NCI-H1694 treated with DMSO at 0.1 percent for 48 hours (cell line): ENCODE data around the gene ARID4A.
"Not testable (repeated sequence)": the region's sequence is repeated elsewhere in the genome, so short reads cannot be mapped to it uniquely, and the experiment has no call there.

Experiments
- DNase-seq: peaks from one replicate; lab custom pipeline; 2025; lab: John Stamatoyannopoulos, UW

The ARID4A gene, protein sequence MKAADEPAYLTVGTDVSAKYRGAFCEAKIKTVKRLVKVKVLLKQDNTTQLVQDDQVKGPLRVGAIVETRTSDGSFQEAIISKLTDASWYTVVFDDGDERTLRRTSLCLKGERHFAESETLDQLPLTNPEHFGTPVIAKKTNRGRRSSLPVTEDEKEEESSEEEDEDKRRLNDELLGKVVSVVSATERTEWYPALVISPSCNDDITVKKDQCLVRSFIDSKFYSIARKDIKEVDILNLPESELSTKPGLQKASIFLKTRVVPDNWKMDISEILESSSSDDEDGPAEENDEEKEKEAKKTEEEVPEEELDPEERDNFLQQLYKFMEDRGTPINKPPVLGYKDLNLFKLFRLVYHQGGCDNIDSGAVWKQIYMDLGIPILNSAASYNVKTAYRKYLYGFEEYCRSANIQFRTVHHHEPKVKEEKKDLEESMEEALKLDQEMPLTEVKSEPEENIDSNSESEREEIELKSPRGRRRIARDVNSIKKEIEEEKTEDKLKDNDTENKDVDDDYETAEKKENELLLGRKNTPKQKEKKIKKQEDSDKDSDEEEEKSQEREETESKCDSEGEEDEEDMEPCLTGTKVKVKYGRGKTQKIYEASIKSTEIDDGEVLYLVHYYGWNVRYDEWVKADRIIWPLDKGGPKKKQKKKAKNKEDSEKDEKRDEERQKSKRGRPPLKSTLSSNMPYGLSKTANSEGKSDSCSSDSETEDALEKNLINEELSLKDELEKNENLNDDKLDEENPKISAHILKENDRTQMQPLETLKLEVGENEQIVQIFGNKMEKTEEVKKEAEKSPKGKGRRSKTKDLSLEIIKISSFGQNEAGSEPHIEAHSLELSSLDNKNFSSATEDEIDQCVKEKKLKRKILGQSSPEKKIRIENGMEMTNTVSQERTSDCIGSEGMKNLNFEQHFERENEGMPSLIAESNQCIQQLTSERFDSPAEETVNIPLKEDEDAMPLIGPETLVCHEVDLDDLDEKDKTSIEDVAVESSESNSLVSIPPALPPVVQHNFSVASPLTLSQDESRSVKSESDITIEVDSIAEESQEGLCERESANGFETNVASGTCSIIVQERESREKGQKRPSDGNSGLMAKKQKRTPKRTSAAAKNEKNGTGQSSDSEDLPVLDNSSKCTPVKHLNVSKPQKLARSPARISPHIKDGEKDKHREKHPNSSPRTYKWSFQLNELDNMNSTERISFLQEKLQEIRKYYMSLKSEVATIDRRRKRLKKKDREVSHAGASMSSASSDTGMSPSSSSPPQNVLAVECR

DNA sequence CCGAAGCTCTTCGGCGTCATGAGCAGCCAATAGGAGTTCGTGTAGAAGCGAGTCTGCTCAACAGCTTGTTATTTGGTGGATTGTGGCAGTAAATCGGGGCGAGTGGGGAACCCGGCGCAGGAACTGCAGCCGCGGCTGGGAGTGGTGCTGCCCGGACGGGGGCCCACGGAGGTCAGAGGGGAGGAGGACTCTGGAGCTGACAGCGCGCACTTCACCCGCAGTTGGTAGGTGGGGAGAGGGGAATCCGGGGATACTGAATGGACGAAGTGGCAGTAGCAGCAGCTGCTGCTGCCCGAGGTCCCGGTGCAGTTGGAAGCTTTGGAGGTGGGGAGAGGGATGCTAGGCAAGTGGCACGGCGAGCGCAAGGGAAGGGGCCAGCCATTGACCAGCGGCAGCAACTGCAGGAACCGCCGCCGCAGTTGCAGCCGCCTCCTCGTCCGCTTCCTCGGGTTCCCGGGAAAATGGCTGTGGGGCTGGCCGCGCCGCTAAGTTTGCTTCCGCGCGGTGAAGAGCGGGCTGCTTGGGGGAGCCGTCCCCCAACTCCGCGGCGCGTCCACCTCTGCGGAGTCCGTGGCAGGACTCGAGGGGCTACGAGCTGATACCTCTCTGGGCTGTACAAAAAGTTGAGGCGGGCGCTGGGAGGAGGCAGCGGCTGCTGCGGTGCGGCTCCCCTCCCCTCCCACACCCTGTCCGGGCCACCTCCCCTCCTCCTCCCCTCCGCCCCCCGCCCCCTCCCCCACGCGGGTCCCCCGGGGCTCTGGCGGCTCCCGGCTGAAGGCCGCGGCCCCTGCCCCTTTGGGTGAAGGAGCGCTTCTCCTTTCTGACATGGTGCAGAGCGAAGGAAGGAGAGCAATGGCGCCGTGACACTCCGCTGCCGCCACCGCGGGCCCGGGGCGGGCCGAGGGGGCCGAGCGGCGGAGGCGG lies at the start of gene ARID4A:
ARID4A (plus strand) TSS at position 79 of the 924 bp plus-strand sequence. CDS start 1,300 bp downstream, outside the sequence.
- no peak for DNase-seq

DNA sequence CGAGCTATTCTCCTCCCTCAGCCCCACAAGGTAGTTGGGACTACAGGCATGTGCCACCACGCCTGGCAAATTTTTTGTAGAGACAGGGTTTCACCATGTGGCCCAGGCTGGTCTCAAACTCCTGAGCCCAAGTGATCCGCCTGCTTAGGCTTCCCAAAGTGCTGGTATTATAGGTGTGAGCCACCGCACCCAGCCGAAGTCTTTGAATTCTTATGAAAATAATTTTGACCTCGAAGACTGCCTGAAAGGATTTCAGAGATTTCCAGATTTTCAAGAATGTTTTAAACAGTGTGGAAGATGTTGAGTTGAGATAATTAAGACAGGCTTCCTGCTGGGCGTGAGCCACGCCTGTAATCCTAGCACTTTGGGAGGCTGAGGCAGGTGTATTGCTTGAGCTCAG lies 48.7 kb upstream of the ARID4A start:
- DNase-seq, result no peak

DNA sequence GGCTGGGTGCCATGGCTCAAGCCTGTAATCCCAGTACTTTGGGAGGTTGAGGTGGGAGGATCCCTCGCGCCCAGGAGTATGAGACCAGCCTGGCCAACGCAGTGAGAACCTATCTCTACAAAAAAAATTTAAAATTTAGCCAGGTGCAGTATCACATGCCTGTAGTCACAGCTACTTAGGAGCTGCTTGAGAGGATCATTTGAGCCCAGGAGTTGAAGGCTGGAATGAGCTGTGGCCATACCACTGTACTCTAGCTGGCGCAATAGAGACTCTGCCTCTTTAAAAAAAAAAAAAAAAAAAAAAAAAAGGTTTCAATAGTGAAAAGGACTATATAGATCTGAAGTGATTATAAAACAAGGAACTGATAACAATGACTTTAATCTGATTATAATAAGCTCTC lies 40.2 kb upstream of the ARID4A start:
- no peak for DNase-seq

DNA sequence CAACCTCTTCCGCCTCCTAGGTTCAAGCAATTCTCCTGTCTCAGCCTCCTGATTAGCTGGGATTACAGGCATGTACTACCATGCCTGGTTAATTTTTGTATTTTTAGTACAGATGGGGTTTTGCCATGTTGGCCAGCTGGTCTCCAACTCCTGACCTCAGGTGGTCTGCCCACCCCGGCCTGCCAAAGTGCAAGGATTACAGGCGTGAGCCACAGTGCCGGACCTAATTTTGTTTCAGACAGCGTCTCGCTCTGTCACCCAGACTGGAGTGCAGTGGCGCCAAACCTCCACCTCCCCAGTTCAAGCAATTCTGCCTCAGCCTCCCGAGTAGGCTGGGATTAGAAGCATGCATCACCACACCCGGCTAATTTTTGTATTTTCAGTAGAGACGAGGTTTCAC lies 36.4 kb upstream of the ARID4A start:
- DNase-seq, result not testable (repeated sequence)

DNA sequence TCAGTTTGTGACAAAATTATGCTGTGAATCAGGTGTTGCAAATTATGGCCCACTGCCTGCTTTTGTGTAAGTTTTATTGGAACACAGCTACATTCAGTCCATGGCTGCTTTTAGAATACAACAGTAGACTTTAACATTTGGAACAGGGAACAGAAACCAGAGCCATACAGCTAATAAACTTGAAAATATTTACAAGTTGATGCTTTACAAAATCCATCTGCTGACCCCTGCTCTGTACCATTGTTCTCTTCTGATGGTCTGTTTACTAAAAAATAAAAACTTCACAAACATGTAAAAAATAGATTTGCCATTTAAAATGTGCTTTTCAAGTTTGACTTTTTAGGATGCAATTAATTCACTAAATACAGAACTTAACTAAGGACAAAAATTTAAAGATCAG lies 33.0 kb upstream of the ARID4A start:
- no peak for DNase-seq

DNA sequence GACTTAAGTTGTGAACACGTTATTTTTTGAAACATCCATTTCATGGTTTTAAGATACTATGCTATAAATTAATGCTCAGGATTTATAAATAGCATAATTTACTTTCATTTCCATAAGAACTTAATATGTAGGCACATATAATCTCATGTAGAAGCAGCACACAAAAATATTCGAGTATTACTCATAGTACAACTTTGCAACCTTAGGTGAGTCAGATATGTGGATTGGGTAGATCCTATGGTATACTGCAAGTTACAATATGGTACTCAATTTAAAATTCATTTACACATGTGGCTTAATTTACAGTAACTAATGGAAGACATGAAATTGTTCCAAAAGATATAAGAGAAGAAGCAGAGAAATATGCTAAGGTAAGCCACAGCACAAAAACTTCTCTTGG lies 27.7 kb upstream of the ARID4A start:
- DNase-seq, result no peak

DNA sequence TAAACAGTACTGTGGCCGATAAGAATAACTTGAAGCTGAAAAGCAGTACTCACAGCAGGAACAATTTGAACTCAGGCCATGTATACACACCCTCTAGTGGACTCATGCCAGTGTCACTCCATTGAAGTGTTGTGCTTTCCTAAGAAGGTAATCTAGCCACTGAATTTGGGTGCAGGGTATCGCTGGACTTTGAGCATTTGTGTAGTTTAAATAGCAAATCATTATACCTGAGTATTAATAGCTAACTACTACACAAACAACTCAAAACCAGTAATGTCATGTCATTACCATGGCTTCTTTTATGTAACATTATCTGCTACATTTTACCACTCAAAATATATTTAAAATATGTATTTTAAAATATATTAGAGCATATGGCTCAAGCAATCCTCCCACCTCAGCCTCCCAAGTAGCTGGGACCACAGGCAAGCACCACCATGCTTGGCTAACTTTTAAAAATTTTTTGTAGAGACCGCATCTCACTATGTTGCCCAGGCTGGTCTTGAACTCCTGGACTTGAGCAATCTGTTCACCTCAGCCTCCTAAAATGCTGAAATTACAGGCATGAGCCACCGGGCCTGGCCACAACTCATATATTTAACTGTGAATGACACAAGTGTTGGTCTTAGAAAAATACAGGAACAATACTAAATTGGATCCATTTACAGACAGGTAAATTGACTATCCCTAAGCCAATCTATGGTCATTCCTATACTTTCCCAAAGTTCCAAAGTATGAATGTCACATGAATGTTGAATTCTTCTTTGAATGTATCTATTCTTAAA lies 25.6 kb upstream of the ARID4A start:
- DNase-seq, result no peak

DNA sequence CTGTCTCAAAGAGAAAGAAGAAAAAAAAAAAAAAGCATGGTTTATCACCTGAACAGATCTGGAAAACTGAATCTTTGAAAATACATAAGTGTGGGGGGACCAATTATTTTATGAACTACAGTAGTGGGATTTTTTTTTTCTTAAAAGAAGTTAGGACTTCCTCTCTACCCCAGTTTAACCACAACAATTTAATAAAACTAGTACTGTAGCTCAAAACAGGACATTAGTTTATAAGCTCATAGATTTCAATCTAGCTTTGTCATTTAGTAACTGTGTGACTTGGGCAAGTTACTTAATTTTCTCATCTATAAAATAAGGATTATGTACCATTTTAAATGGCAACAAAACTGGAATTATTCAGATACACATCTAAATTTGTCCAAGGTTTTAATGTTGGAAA lies 23.5 kb upstream of the ARID4A start:
- DNase-seq, result no peak

DNA sequence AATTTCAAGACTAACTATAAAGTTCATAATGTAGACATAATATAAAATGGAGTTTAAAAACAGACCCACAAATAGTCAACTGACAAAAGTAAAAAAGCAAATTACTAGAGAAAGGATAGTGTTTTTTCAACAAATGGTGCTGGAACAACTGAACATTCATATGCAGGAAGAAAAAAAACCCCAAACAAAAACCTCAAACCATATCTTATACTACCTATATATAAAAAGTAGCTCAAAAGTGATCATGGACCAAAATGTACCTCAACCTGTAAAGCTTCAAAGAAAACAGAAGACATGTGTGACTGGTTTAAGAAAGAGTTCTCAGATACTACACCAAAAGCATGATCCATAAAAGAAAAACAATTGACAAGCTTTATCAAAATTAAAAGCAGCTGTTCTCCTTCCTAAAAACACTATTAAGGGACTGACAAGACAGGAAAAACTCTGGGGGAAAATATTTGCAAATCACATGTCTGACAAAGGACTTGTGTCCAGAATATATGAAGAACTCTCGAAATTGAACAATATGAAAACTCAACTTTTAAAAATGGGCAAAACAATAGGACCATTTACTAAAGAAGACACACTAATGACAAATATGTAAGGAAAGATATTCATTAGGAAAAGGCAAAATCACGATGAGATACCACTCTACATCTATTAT lies 22.7 kb upstream of the ARID4A start:
- DNase-seq, result no peak

DNA sequence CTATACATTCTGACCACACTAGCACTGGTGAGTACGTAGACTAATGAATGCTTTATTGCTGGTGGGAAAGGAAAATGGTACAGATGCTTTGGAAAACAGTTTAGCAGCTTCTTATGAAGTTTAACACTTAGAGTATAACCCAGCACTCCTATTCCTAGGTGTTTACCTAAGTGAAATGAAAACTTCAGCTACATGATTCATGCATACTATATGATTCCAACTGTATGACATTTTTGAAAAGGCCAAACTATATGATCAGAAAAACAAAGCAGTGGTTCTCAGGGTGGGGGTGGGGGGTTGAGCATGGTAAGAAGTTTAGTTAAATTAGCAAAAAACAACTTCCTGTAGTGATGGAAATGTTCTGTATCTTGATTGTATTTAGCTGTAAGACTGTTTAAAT lies 22.1 kb upstream of the ARID4A start:
- DNase-seq, result no peak

DNA sequence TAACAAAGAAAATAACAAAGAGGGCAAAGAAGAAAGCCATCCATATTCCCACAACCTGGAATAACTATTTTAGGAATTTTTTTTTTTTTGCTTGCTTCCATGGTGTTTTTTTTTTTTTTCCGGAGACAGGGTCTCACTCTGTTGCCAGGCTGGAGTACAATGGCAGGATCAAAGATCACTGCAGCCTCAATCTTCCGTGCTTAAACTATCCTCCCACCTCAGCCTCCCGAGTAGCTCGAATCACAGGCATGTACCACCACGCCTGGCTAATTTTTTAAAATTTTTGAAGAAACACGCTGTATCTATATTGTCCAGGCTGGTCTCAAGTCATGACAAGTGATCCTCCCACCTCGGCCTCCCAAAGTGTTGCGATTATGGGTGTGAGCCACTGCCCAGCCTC lies 20.2 kb upstream of the ARID4A start:
- no peak for DNase-seq

DNA sequence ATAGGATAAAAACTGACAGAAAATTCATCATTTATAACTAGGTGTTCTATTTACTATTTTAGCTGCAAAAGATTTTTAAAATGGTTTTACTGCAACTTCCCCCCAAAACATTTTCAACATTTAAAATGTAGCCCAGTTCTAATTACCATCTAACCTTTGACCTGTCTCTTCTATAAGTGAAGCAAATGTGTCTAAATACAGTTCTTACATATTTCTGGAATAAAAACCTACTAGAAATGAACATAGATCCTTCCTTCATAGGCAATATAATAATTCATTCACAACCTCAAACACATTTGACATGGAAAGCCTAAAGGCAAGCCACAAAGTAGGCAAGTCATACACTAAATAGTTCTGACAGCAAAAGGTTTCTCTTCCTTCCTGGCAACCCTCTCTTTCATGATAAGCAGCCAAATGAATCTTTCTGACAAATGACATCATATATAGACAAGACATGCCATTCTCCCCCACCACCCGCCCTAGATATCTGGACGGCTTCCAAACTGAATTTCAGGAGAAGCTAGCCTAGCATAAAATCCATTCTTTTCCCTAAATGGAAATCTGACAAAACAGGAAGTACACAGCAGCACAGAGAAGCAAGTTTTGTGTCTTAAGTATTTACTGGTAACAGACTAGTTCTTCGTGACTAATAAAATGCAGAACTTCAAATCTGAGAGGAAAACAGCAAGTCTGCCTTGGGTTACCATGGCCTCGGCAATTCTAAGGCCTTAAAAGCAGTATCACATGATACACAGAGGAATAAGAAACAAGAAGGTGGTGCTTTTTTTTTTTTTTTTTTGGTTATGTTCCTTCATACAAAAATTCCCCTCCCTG lies 17.2 kb upstream of the ARID4A start:
- DNase-seq, result no peak

DNA sequence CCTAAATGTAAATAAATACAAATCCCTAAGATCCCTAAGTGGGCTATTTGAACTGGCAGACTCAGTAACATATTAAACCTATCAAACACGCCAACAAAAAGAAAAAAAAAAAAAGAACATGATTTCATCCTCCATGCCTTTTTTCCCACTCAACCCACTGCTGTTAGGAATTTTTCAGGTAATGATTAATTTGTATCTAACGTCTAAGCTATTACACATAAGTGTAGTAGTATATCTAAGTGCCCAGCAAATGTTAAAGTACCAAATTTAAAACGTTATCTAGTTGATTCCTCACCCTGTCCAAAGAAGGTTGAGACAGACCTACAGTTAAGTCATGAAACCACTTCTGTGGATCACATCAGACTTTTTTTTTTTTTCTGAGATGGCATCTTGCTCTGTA lies 16.4 kb upstream of the ARID4A start:
- DNase-seq, result no peak

DNA sequence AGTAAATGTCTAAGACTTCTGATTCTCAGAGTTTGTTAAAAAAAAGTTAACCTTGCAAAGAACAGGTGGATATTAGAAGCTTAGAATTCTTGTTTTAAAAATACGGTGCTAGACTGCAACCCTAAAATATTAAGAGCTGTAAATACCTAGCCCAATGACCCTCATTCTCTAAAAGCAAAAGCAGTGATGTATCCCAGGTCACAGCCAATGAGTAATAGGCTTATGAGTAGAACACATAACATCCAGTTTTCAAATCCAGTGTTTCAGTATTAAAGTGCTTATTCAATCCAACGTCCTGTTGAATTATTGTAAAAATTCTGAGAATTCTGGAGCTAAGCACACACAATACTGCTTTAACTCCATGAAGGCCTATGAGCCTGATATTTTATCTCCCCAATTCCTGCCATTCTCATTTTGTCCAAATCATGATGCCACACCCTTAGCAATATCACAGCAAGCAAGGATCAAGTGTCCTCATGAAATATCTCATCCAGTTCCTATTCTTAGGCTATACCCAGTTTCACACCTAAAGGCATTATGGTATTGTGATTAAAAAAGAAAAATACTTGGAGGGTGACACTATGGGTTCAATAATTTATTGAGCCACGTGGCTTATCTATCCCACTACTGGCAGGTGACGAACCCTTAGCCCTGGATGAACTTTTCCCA lies 15.3 kb upstream of the ARID4A start:
- DNase-seq, result no peak

DNA sequence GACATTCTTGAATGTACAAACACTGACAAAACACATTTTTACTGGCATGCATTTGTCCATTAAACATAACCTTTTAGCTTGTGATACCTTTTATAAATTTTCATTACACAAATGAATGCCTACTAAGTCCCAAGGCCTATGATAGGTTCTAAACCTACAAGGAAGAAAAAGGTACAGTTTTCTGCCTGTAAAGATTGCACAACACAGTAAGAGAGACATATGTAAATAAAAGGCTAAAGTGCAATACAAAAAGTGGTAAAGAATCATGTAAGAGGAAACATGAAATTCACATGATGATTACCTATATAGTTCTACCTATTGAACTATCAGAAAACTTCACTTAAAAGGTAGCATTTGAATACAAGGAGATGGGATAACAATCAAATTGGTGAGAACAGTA lies 14.6 kb upstream of the ARID4A start:
- DNase-seq, result no peak

DNA sequence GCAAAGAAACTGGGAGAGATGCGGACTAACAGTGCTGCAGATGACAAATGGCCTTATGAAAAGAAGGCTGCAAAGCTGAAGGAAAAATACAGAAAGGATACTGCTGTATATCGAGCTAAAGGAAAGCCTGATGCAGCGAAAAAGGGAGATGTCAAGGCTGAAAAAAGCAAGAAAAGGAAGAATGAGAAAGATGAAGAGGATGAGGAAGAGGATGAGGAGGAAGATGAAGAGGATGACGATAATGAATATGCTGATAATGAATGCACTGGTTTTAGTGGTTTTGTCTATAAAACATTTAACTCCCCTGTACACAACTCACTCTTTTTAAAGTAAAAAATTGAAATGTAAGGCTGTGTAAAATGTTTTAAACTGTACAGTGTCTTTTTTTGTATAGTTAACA lies 13.2 kb upstream of the ARID4A start:
- DNase-seq, result no peak

DNA sequence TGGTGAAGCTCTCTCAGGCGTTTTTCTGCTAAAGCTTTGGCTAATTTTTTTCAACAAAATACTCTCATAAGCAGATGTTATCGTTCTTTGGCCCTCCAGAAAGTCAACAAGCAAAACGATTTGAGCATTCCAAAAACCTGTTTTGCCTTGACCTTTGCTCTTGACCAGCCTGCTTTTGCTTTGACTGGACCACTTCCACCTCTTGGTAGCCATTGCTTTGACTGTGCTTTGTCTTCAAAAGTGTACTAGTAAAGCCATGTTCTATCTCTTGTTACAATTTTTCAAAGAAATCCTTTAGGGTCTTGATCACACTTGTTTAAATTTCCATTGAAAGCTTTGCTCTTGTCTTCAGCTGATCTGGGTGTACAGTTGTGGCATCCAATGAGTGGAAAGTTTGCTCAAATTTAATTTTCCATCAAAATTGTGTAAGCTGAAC lies 10.7 kb upstream of the ARID4A start:
- DNase-seq, result no peak

DNA sequence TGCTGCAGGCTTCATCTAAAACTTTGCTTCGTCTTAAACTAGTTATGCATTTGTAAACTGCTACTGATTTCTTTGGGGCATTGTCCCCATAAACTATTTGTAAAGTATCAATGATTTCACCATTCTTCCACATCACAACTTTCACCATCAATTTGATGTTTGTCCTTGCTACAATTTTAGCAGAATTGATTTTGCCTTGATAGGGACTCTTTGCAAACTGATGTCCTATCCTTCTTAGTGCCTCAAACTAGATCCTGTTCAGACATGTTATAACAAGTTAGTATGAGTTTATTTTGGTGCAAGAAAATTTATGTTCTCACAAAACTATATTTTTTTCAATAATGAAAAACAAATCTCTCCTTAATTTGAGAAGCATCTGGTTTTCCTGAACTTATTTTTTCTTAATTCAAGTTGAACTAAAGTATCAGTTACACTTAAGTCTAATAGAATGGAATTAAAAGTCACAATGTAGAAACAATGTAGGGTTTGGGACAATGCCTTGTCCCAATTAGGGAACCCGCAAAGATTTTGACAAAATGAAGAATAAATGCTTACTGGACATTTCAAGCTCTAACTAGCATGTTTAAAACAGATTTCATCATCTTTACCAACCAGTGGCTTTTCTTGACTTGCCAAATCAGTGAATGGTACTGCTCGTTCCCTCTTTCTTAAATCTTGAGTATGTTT lies 10.1 kb upstream of the ARID4A start:
- no peak for DNase-seq
